Measurements from ENCODE around the gene RGS11. TPM values are rescaled to one million over a fixed set of nuclear protein-coding genes. Genes with fewer than 3 reads are reported as not detected.
"Not testable (repeated sequence)": the region's sequence is repeated elsewhere in the genome, so short reads cannot be mapped to it uniquely, and the experiment has no call there.

The RGS11 gene
- polyA plus RNA-seq, 1 donor from 2014 or later = 3.5 TPM

GRCh38 chr16:234468-235305, 41.1 kb downstream of the RGS11 start, which contains the start of gene FAM234A:
TSS of gene FAM234A (plus strand) at chr16:234821. CDS start at chr16:254414, 19,593 bp downstream.
- H3K9me2 ChIP-seq (ENCODE audit: insufficient read depth, low read length) = no peaks in the 10 kb centered on the region
- H3K4me3 ChIP-seq (ENCODE audit: low read length) = peak within 1 kb of the TSS; percentile 96
- no peaks in the 10 kb centered on the region for H3F3A ChIP-seq (ENCODE audit: insufficient read depth, low read length, poor library complexity, severe bottlenecking)
- H3K9me3 ChIP-seq (ENCODE audit: low read length) = no peaks in the 10 kb centered on the region
- H3K36me3 ChIP-seq (ENCODE audit: insufficient read depth, low read length) = no peaks in the 10 kb centered on the region
- peak within 1 kb of the TSS; percentile 63 for H3K4me2 ChIP-seq (ENCODE audit: low read length)
- H3K9ac ChIP-seq (ENCODE audit: low read length) = peak within 1 kb of the TSS; percentile 96
- H3K27me3 ChIP-seq (ENCODE audit: insufficient read depth, low read depth, low read length) = no peaks in the 10 kb centered on the region
- H4K20me1 ChIP-seq (ENCODE audit: insufficient read depth) = no peaks in the 10 kb centered on the region
- peak within 1 kb of the TSS; percentile 95 for H3K27ac ChIP-seq (ENCODE audit: low read length)
- H2AFZ ChIP-seq (ENCODE audit: low read depth, low read length) = peak within 1 kb of the TSS; percentile 85
- peaks cover 11% of the 10 kb centered on the region for H3K79me2 ChIP-seq (replicated peaks; ENCODE audit: insufficient read depth, low read length)
- TF ChIP-seq TAF1 (IDR thresholded peaks at IDR 0.05; ENCODE audit: low read depth) (no peak), REST (IDR thresholded peaks at IDR 0.05; ENCODE audit: borderline replicate concordance) (peak; percentile 81), EP300 (conservative IDR thresholded peaks at IDR 0.05; ENCODE audit: poor library complexity, severe bottlenecking) (peak; percentile 50), RAD21 (conservative IDR thresholded peaks at IDR 0.05) (peak; percentile 49), SMC3 (conservative IDR thresholded peaks at IDR 0.05; ENCODE audit: poor library complexity) (peak; percentile 58), EZH2 (IDR thresholded peaks at IDR 0.05; ENCODE audit: borderline replicate concordance, insufficient read depth, low read length, poor library complexity, severe bottlenecking) (no peak), MXI1 (conservative IDR thresholded peaks at IDR 0.05; ENCODE audit: poor library complexity, severe bottlenecking) (peak; percentile 78), POLR2AphosphoS5 (IDR thresholded peaks at IDR 0.05) (peak; percentile 97)
- TF ChIP-seq, protein P1, sequence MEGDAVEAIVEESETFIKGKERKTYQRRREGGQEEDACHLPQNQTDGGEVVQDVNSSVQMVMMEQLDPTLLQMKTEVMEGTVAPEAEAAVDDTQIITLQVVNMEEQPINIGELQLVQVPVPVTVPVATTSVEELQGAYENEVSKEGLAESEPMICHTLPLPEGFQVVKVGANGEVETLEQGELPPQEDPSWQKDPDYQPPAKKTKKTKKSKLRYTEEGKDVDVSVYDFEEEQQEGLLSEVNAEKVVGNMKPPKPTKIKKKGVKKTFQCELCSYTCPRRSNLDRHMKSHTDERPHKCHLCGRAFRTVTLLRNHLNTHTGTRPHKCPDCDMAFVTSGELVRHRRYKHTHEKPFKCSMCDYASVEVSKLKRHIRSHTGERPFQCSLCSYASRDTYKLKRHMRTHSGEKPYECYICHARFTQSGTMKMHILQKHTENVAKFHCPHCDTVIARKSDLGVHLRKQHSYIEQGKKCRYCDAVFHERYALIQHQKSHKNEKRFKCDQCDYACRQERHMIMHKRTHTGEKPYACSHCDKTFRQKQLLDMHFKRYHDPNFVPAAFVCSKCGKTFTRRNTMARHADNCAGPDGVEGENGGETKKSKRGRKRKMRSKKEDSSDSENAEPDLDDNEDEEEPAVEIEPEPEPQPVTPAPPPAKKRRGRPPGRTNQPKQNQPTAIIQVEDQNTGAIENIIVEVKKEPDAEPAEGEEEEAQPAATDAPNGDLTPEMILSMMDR (IDR thresholded peaks at IDR 0.05; ENCODE audit: poor library complexity, severe bottlenecking) = peak; percentile 81

- Histone ChIP-seq H3F3A (ENCODE audit: insufficient read depth, low read length, poor library complexity, severe bottlenecking) (no peaks in the 10 kb centered on the region), H3K79me2 (replicated peaks; ENCODE audit: insufficient read depth, low read length) (peaks cover 27% of the 10 kb centered on the region), H3K27me3 (ENCODE audit: insufficient read depth, low read depth, low read length) (no peaks in the 10 kb centered on the region), H3K4me2 (ENCODE audit: low read length) (no peak overlapping the region), H3K27ac (ENCODE audit: low read length) (no peak overlapping the region), H3K9ac (ENCODE audit: low read length) (no peak overlapping the region), H3K36me3 (ENCODE audit: insufficient read depth, low read length) (no peaks in the 10 kb centered on the region), H3K9me3 (ENCODE audit: low read length) (no peaks in the 10 kb centered on the region), H4K20me1 (ENCODE audit: insufficient read depth) (no peaks in the 10 kb centered on the region), H3K9me2 (ENCODE audit: insufficient read depth, low read length) (no peaks in the 10 kb centered on the region), H2AFZ (ENCODE audit: low read depth, low read length) (no peak overlapping the region), H3K4me3 (ENCODE audit: low read length) (no peak overlapping the region)
- TF ChIP-seq, protein P1 (IDR thresholded peaks at IDR 0.05; ENCODE audit: poor library complexity, severe bottlenecking) = no peak
- TF ChIP-seq EP300 (conservative IDR thresholded peaks at IDR 0.05; ENCODE audit: poor library complexity, severe bottlenecking) = no peak
Measured at GRCh38 chr16:230949-231348, 44.8 kb downstream of the RGS11 start.

GRCh38 chr16:230351-230750, 45.4 kb downstream of the RGS11 start:
- H2AFZ ChIP-seq (ENCODE audit: low read depth, low read length); H3K27me3 ChIP-seq (ENCODE audit: insufficient read depth, low read depth, low read length); H3K9me2 ChIP-seq (ENCODE audit: insufficient read depth, low read length): not testable (repeated sequence)

More at GRCh38 chr16:230351-230750, 45.4 kb downstream of the RGS11 start:
- H3K4me3 ChIP-seq (ENCODE audit: low read length); H4K20me1 ChIP-seq (ENCODE audit: insufficient read depth); H3F3A ChIP-seq (ENCODE audit: insufficient read depth, low read length, poor library complexity, severe bottlenecking); H3K4me2 ChIP-seq (ENCODE audit: low read length); H3K9ac ChIP-seq (ENCODE audit: low read length); H3K27ac ChIP-seq (ENCODE audit: low read length); H3K9me3 ChIP-seq (ENCODE audit: low read length); H3K36me3 ChIP-seq (ENCODE audit: insufficient read depth, low read length): not testable (repeated sequence)
- peaks cover 31% of the 10 kb centered on the region for H3K79me2 ChIP-seq (replicated peaks; ENCODE audit: insufficient read depth, low read length)

All from neural cell (in vitro differentiated cells).